GM18867 (cell line): ENCODE measurements around the gene IER5.

Experiments
- ATAC-seq: cut with Tn5 transposase; IDR thresholded peaks from one replicate; pipeline ENCODE4 v1.9.1; 2021; ENCODE audit warnings: mild to moderate bottlenecking, moderate library complexity; ENCODE audit not compliant: unreplicated experiment

The IER5 gene

DNA sequence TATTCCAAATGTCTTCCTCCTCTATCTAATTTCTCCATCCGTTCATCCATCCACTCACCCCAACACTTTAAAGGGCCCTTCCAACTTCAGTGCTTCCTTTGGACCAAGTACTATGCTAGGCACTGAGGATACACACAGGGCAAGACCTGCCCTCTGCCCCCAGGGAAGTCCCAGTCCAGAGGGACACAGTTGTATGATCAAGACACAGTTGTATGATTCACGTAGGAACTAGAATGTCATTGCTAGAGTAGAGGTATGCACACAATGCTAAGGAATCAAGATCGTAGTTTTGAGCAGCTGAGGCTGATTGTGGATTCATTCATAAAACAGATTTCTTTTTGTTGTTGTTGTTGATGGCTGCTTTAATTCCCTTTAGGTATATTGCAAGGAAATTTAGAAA is 11.6 kb upstream of the IER5 start:
- no peak for ATAC-seq

DNA sequence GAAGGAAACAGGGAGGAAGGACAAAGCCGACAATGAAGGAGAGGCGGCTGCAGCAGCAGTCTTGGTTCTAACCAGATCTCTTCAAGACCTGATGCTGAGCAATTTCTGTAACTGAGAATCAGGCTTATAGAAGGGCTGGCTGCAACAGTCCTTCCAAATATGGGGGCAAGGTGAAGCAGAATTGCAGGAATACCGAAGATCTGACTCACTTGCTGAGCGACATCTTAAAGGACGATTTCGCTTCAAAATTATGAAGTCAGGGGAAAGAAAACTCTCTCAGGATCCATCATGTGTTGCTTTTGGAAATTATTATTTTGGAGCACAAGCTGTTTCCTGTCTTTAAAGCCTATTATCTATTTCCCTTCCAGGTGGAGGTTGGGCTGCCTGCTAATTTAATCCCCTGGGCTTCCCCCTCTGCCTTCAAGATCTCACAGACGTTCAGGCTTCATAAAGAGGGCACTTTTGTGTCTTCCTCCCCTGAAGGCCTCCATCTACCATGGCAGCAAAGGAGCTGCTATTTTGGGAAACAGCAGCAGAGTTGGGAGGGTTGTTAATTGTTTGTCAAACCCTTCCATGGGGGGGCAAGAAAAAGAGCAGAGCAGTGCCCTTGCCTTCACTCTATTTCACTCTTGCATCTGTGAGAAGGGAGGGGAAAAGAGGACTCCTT is 10.8 kb upstream of the IER5 start:
- no peak for ATAC-seq

DNA sequence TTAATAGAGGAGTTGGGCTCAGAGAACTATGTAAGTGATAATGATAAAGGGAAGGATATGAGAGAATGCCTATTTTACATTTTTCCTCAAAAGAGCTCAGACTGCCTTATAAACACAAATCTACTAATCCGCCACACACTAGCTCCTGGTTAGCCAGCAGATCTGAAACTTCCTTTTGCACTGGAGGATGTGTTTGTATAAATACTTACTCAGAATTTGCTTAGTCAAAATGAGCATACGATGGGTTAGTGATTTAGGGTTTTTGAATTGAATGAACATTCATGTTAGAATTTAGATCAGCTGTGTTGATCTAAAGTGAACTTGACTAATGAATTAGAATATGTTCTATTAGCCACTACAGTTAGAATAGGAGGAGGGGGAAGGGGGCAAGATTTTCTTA is 9.1 kb upstream of the IER5 start:
- ATAC-seq: no peak

DNA sequence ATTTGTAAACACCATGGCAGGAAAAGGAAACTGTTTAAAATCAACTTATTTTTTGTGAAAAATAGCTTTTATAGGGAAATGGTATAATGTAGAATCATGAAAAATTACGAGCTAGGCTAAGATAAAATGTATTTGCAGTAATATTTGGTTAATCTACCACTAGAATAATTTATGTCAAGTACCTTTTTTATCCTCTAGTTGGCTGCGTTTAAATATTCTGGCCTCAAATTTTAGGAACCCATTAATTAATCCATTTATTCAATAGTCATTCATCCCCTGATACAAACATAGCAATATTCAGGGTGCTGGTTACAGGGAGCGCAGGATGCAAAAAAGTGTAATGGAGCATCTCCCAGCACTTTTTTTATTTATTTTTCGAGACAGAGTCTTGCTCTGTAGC is 8.6 kb upstream of the IER5 start:
- no peak for ATAC-seq

DNA sequence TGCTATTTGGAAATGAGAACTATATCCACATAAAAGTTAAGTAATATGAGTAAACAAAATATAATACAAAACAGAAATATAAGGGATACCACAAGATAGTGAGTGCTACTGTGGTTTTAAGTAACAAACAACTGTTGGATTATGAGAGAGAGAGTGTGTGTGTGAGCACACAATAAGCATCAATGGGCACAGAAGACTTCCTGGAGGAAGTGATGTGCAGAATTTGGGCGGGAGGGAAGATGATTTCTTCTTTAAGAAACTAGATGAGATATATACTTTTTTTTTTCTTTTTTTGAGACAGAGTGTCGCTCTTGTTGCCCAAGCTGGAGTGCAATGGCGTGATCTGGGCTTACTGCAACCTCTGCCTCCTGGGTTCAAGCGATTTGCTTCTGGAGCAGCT is 7.9 kb upstream of the IER5 start:
- no peak for ATAC-seq

DNA sequence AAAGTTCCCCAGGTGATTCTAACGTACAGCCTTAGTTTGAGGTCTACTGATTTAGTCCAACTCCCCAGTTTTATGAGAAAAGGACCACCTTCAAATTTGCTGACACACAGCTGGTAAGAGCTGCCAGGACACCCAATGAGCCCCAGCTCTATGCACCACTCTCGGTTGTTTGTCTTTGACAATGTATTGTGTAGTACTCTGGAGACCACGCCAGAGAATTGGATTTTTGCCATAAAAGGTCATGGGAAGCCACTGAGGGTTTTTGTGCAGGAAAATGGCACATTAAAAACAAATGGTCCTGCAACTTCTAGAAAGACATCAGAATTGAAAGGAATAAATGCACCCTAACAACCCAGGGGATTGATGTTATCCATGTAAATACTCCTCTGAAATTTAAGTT is 7.1 kb upstream of the IER5 start:
- no peak for ATAC-seq

DNA sequence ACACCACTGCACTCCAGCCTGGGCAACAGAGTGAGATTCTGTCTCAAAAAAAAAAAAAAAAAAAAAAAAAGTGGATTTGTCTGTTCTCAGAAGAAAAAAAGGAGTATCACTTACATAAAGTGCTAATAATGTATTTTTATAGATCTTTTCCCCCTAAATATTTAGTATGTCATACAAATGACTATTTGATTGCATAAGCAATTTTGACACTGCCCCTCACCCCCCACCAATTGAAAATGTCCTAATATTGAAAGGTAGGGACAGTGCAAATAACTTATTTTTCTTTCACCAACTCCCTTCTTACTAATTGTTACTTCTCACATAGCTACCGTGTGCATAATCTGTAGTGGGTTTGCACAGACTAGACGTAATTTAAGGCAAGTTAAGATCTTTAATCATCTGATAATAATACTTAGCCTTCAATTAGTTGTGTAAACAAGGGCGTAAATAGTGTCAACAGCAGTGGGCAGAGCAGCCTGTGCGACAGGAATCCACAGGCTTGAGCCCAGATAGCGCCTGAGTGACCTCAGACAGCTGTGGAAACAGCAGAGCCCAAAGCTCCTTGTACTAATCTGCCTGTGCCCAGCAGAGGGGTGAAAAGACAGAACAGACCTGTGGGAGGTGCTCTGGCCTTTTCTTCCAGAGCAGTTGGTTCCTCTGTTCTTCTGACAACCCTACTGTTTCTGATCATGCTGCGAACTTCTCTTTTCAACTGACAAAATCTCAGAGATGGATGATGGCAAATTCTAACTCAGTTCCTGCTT is 4.5 kb upstream of the IER5 start:
- peak; percentile 36 for ATAC-seq

DNA sequence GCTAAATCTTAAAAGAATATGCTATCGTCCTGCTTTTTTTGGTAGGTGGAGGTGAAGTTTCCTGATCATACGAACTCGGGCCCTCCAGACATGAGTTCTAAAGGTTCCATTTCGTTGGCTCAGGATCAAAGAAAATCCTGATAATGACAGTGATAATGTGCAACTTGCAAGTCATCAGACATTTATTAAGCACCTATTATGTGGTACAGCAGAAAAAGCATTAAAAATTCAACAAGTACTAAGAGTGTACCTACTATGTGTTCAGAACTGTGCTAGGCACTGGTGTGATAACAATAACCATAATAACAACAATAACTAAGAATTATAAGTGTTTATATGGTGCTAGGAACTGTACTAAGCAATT is 3.9 kb upstream of the IER5 start:
- ATAC-seq: no peak

DNA sequence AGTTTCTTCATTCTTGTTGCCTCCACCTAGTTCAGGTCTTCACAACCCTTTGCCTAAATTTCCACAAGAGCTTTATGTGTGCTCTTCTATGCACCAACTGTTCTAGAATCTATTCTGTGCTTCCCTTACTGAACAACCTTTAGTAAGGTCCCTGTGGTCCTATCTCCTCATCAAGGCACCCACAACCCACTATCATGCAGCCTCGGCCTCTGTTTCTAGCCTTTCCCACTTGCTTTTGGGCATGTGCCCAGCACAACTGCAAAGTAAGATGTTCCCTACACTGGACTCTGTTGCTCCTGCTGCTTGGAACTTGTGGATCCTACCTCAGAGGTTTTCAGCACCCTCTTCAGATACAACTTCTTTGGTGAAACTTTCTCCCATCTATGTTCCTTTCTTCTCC is 2.4 kb upstream of the IER5 start:
- no peak for ATAC-seq

DNA sequence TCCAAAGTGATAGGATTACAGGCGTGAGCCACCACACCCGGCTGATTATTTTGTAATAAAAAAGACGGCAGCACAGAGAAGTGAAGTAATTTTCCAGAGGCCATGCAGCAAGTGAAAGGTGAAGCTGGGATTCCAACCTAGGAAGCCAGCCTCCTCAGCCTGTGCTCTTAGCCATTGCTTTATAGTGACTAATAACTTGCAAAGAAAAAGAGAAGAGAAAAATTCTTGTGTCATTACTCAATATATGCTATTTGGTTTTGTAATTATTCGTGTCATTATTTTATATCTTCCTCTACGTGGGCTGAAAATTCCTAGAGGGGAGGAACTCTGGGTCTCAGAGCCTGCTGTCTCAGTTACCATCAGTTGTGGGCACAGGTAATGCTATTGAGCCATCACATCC is 1.6 kb upstream of the IER5 start:
- no peak for ATAC-seq

DNA sequence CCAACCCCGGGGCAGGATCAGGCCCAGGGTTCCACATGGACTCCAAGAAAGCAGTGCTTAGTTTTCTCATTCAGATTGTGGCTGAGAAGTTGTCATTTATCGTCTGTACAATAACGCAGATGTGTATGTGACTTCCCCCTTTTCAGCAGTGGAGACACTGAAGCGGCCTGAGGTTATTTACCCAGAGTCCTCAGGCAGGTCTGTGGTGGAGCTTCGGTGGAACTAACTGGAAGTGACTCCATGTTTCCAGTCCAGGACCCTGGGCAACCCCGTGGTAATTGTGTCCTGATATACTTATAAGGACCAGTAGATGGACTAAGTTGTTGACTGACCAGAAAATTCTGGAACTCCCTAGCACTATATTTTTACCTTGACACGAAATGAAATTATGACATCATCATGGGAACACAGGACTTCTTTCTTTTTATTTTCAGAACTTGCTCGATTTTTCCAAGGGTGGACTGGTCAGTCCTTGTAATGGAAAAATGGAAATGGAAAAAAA is 1.0 kb upstream of the IER5 start:
- no peak for ATAC-seq

DNA sequence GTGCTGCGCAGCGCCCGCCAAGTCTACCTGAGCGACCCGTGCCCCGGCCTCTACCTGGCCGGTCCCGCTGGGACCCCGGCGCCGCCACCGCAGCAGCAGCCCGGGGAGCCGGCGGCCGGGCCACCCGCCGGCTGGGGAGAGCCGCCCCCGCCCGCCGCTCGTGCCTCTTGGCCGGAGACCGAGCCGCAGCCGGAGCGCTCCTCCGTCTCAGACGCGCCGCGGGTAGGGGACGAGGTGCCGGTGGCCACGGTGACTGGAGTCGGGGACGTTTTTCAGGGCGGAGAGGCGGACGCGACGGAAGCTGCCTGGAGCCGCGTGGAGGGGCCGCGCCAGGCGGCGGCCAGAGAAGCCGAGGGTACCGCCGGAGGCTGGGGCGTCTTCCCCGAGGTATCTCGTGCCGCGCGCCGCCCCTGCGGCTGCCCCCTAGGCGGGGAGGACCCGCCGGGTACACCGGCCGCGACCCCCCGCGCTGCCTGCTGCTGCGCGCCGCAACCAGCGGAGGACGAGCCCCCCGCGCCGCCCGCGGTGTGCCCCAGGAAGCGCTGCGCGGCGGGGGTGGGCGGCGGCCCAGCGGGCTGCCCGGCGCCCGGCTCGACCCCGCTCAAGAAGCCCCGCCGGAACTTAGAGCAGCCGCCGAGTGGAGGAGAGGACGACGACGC is 646 bp downstream of the IER5 start:
- peak; percentile 7 for ATAC-seq

DNA sequence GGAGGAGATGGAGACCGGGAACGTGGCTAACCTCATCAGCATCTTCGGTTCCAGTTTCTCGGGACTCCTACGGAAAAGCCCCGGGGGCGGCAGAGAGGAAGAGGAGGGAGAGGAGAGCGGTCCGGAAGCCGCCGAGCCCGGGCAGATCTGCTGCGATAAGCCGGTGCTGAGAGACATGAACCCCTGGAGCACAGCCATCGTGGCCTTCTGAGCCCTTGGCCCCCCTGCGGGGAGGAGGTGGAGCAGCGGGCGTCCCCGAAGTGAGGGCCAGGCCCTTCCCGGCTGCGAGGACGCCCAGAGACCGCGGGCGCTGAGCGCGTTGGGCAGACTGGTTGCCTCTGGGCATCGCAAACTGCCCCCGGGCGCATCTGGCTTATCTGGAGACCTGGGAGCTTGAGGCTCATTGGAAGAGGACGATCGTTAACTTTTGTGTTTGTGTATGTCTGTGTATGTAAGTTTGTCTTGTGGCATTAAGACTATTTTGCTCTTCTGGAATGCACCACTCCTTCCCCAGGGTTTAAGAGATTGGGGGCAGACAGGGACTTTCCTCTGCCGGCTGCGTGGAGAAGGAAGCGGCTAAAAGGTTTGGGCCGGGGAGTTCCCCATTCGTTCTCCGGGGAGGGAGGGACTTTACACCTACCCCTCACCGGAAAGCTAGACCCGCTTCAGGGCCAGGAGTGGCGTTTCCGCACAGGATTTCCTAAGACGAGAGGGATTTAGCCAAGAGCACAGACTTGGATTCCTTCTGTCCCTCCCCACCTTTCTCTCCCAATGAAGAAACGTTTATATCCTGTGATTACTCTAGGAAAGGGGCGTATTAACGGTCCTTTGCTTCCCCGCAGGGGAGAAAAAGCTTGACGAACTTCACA is 1.4 kb downstream of the IER5 start:
- peak; percentile 28 for ATAC-seq

DNA sequence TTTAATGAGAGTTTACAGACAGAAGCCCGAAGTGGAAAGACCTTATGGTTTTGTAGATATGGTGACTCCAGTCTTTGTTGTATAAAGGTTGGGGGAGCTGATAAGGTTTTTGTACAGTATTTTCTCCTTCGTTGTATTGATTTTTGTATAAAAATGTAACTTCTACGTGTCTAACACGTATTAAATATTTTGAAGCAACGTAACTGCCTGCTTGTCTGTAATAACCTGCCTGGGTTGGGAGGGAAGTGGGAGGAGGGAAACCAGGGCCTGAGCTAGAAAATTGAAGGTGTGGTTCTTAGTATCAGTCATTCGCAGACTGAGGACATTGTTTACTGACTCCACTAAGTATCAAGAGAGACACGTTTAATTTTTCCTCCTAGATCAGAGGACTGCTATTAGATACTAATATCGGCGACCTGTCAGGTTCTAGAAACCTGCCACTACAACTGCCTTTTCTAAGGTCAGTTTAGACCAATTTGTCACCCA is 2.2 kb downstream of the IER5 start:
- no peak for ATAC-seq

DNA sequence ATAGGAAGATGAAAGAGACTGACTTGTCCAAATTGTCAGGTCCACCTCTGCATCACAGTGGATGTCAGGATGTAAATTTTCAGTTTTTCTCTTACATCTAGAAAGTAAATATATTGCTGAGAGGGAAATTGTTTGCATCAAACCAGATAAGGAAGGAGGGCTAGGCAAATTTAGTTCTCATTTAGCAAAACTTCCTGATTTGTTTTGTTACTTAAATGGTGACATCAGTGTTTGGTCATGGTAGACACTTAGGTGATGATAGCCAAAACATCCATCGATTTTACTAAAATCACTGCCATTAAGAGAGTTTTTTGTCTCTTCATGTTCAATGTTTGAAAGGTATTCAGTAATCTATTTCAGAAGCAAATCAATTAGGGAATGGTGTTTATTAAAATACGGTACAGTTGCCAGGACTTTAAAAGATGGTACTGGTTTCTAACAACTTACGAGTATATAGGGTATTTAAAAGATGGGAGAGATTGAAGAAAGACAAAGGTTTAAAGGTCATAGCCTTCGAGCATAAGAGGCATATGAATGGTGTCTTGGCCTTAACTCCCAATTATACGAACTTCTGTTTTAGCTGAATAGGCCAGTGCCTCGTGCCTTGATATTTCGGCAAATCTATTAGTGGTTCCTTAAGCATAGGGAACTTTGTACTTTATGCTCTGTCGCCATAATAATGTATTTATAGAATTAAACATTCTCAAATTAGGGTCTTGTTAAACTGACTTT is 3.0 kb downstream of the IER5 start:
- no peak for ATAC-seq

DNA sequence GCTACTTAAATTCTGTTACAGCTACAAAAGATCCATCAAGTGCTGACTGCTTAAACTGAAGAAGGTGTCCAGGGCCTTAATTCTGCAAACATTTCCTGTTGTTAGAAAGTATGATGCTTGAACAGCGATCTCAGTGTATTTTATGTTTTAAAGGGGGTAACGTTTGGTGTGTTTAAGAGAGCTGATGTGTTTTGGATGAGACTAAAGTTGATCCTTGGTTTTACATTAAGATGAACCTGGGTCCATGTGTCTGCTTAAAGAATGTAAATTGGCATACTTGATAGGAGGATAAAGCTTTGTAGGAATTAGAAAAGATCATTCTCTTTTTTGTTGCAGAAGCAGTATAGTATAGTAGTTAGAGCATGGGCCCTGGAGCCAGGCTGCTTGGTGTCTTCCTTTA is 3.6 kb downstream of the IER5 start:
- no peak for ATAC-seq

DNA sequence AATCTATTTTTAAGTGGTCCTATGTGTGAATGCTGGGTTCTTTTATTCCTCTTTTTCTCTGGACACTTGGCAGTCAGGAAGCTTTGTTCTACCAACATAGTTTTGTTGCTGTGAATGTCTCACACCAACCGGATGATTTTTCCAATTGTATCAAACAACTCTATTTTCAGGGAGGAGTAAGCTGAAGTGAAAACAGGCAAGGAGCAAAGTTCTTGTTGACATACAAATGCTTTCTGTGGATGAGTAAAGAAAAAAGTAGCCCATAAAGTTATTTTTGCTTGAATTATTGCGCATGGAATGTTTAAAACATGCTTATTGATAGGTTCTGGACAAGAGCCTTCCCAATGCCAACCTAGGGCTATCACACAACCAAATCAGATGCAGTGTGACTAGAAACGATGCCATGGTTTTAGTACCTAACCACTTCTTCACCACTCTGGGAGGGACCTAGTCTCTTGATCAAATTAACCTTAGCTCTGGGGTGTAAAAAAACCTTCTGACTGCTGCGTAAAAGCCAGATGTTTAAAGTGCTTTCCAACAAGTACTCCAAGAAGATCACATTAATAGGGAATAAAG is 4.5 kb downstream of the IER5 start:
- no peak for ATAC-seq

DNA sequence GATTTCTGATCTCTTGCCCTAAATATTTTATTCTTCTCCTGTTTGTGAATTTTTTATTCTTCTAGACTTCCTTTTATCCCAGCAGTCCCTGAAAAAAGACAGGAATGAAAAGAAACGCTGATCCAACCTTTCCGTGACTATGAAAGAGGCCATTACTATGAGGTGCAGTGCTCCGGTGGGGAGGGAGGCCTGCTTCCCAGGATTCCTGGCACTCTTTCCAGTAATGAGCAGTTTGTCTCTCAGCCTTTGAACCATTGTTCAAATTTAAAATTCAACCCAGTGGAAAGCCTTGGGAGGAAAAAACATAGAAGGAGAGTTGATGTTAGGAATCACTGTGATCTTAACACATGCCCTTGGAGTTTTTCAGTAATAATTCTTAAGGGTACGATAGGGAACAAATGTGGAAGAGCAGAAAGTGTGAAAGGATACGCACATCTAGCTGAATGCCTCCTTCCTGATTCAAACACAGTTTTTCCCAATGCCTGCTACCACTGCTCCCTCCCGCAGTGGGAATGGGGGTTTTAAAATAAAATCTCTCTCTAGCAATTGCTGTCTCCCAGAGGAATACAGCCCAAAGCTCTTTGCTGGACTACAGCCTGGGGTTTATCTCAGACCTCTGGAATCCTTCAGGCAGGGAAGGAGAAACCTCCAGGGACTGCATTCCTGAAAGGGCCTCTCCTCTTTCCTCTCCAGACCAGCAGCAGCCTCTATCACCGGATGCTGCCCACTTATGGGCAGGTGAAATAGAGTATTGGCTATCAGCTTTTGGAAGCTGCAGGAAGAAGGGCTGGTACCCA is 6.1 kb downstream of the IER5 start:
- ATAC-seq: no peak

DNA sequence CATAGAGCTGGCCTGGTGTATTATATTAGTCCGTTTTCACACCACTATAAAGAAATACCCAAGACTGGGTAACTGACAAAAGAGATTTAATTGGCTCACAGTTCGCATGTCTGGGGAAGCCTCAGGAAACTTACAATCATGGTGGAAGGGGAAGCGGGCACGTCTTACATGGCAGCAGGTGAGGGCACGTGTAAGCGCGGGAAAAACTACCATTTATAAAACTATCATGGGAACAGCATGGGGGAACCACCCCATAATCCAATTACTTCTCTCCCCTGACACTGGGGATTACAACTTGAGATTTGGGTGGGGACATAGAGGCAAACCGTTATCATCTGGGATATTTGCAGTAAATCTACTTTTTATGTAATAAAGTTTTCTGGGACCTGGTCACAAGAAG is 6.8 kb downstream of the IER5 start:
- ATAC-seq: no peak
